ENCODE measurements around the gene CEP83. TPM values are rescaled to one million over a fixed set of nuclear protein-coding genes. Genes with fewer than 3 reads are reported as not detected.

CEP83 gene
- total RNA-seq, 5 donors from 2014 or later (not counting 1 experiment from before 2014, with no cell fraction given), result 12.6 to 17.4 (median 14.6) TPM

- no peak for ATAC-seq (replicated peaks in 1 of 4)
- Histone ChIP-seq H3K27me3 (replicated peaks in 1 of 2; ENCODE audit: control insufficient read depth in 2 of 2, extremely low read depth in 1 of 2, insufficient read depth in 2 of 2, low read length in 1 of 2) (no peaks in the 10 kb centered on the region), H3K36me3 (ENCODE audit: control insufficient read depth in 2 of 2, extremely low read depth in 1 of 2, insufficient read depth in 1 of 2, low read length in 1 of 2) (peaks cover 0 to 11% of the 10 kb centered on the region in 2 donors), H3K9me3 (no peaks in the 10 kb centered on the region), H3K4me1 (ENCODE audit: control insufficient read depth in 1 of 2, extremely low read depth in 1 of 2, insufficient read depth in 2 of 2, low read length in 2 of 2) (peaks cover 16 to 34% of the 10 kb centered on the region in 2 experiments), H3K27ac (ENCODE audit: low read length) (no peak overlapping the region), H3K4me3 (ENCODE audit: control insufficient read depth in 1 of 2, extremely low read depth in 1 of 2, low read length in 1 of 2) (no peak overlapping the region)
- DNase-seq, result no peak
- no peaks in the 10 kb centered on the region for H3K9me3 Mint-ChIP-seq
- peak overlapping the region in 1 of 3 donors; percentile 89 for H3K4me3 Mint-ChIP-seq
- POLR2A ChIA-PET, result no interaction called here
- H3K4me1 Mint-ChIP-seq, result peaks cover 28 to 76% (median 51%) of the 10 kb centered on the region in 3 donors
- H3K36me3 Mint-ChIP-seq, result peaks cover 37% of the 10 kb centered on the region
- H3K27me3 Mint-ChIP-seq, result no peaks in the 10 kb centered on the region
- H3K27ac Mint-ChIP-seq, result peak overlapping the region in 1 of 2 donors; percentile 10
- CTCF ChIA-PET, result interaction anchor here in 1 of 2 donors (0.6 kb wide), 1 partner anchor 171 kb away, joined by 4 read pairs; no protein-coding TSS in a partner anchor
- WGBS (ENCODE audit: insufficient coverage), result 98% methylated on average over 13 of the region's 19 CpGs
Measured at GRCh38 chr12:94264736-94265485, 194.8 kb downstream of the CEP83 start.

- WGBS (ENCODE audit: insufficient coverage), result 99% methylated on average over 16 of the region's 20 CpGs
- ChIA-PET POLR2A (no interaction called here), CTCF (no interaction called here)
- DNase-seq (no peak), ATAC-seq (replicated peaks in 1 of 4) (no peak)
- Histone ChIP-seq H3K27me3 (replicated peaks in 1 of 2; ENCODE audit: control insufficient read depth in 2 of 2, extremely low read depth in 1 of 2, insufficient read depth in 2 of 2, low read length in 1 of 2) (no peaks in the 10 kb centered on the region), H3K9me3 (no peaks in the 10 kb centered on the region), H3K4me3 (ENCODE audit: control insufficient read depth in 1 of 2, extremely low read depth in 1 of 2, low read length in 1 of 2) (peak overlapping the region in 1 of 2 donors; percentile 19), H3K4me1 (ENCODE audit: control insufficient read depth in 1 of 2, extremely low read depth in 1 of 2, insufficient read depth in 2 of 2, low read length in 2 of 2) (peaks cover 14 to 34% of the 10 kb centered on the region in 2 experiments), H3K27ac (ENCODE audit: low read length) (peak overlapping the region; percentile 94), H3K36me3 (ENCODE audit: control insufficient read depth in 2 of 2, extremely low read depth in 1 of 2, insufficient read depth in 1 of 2, low read length in 1 of 2) (peaks cover 0 to 14% of the 10 kb centered on the region in 2 donors)
- H3K4me3 Mint-ChIP-seq, result peak overlapping the region; percentile 89 to 98 (median 95)
- H3K27ac Mint-ChIP-seq, result peak overlapping the region; percentile 98 to 100
- peaks cover 28 to 68% (median 44%) of the 10 kb centered on the region in 3 donors for H3K4me1 Mint-ChIP-seq
- H3K27me3 Mint-ChIP-seq, result no peaks in the 10 kb centered on the region
- H3K36me3 Mint-ChIP-seq, result peaks cover 34% of the 10 kb centered on the region
- H3K9me3 Mint-ChIP-seq, result no peaks in the 10 kb centered on the region
Measured at GRCh38 chr12:94263905-94264561, 195.6 kb downstream of the CEP83 start.

- H3K36me3 Mint-ChIP-seq, result peaks cover 34% of the 10 kb centered on the region
Measured at GRCh38 chr12:94263011-94263811, 196.5 kb downstream of the CEP83 start.

GRCh38 chr12:94262228-94263010, 197.2 kb downstream of the CEP83 start:
- Histone ChIP-seq H3K36me3 (ENCODE audit: control insufficient read depth in 2 of 2, extremely low read depth in 1 of 2, insufficient read depth in 1 of 2, low read length in 1 of 2) (peaks cover 0 to 14% of the 10 kb centered on the region in 2 donors), H3K4me1 (ENCODE audit: control insufficient read depth in 1 of 2, extremely low read depth in 1 of 2, insufficient read depth in 2 of 2, low read length in 2 of 2) (peaks cover 14 to 28% of the 10 kb centered on the region in 2 experiments), H3K9me3 (no peaks in the 10 kb centered on the region), H3K27me3 (replicated peaks in 1 of 2; ENCODE audit: control insufficient read depth in 2 of 2, extremely low read depth in 1 of 2, insufficient read depth in 2 of 2, low read length in 1 of 2) (no peaks in the 10 kb centered on the region), H3K4me3 (ENCODE audit: control insufficient read depth in 1 of 2, extremely low read depth in 1 of 2, low read length in 1 of 2) (peak overlapping the region; percentile 67 to 75), H3K27ac (ENCODE audit: low read length) (peak overlapping the region; percentile 94)
- Mint-ChIP-seq H3K36me3 (peaks cover 33% of the 10 kb centered on the region), H3K9me3 (no peaks in the 10 kb centered on the region), H3K4me1 (peaks cover 28 to 58% (median 34%) of the 10 kb centered on the region in 3 donors), H3K27me3 (no peaks in the 10 kb centered on the region), H3K4me3 (peak overlapping the region; percentile 89 to 98 (median 95)), H3K27ac (peak overlapping the region; percentile 98 to 100)
- CTCF ChIA-PET, result interaction anchor here (0.6 to 1.5 kb wide), 6 partner anchors 47 to 728 kb away, joined by 3 to 8 read pairs (median 4); no protein-coding TSS in a partner anchor
- ATAC-seq (replicated peaks in 1 of 4), result peak; percentile 89 to 94 (median 93)
- WGBS (ENCODE audit: insufficient coverage), result 0% methylated on average over 7 of the region's 17 CpGs
- peak; percentile 56 to 86 (median 70) for DNase-seq
- POLR2A ChIA-PET, result interaction anchor here (0.5 to 0.7 kb wide), 5 partner anchors 10 to 894 kb away, joined by 3 to 9 read pairs (median 3); no protein-coding TSS in a partner anchor

More at GRCh38 chr12:94263011-94263811, 196.5 kb downstream of the CEP83 start:
- H3K9me3 Mint-ChIP-seq, result no peaks in the 10 kb centered on the region
- peaks cover 0 to 14% of the 10 kb centered on the region in 2 donors for H3K36me3 ChIP-seq (ENCODE audit: control insufficient read depth in 2 of 2, extremely low read depth in 1 of 2, insufficient read depth in 1 of 2, low read length in 1 of 2)
- H3K27ac ChIP-seq (ENCODE audit: low read length), result peak overlapping the region; percentile 94
- WGBS (ENCODE audit: insufficient coverage), result 20% methylated on average over 2 of the region's 14 CpGs
- peaks cover 14 to 34% of the 10 kb centered on the region in 2 experiments for H3K4me1 ChIP-seq (ENCODE audit: control insufficient read depth in 1 of 2, extremely low read depth in 1 of 2, insufficient read depth in 2 of 2, low read length in 2 of 2)
- H3K9me3 ChIP-seq, result no peaks in the 10 kb centered on the region
- ChIA-PET POLR2A (interaction anchor here (0.6 to 0.7 kb wide), 6 partner anchors 17 to 895 kb away, joined by 3 to 9 read pairs (median 5); no protein-coding TSS in a partner anchor), CTCF (interaction anchor here (0.6 to 1.5 kb wide), 5 partner anchors 48 to 249 kb away, joined by 3 to 8 read pairs (median 4); no protein-coding TSS in a partner anchor)
- H3K4me3 ChIP-seq (ENCODE audit: control insufficient read depth in 1 of 2, extremely low read depth in 1 of 2, low read length in 1 of 2), result peak overlapping the region; percentile 67 to 75
- H3K27ac Mint-ChIP-seq, result peak overlapping the region; percentile 98 to 100
- H3K4me1 Mint-ChIP-seq, result peaks cover 28 to 64% (median 40%) of the 10 kb centered on the region in 3 donors
- no peaks in the 10 kb centered on the region for H3K27me3 Mint-ChIP-seq
- DNase-seq (peak; percentile 15 to 82 (median 64)), ATAC-seq (replicated peaks in 1 of 4) (peak; percentile 49 to 79 (median 54))
- H3K4me3 Mint-ChIP-seq, result peak overlapping the region; percentile 89 to 98 (median 95)
- H3K27me3 ChIP-seq (replicated peaks in 1 of 2; ENCODE audit: control insufficient read depth in 2 of 2, extremely low read depth in 1 of 2, insufficient read depth in 2 of 2, low read length in 1 of 2), result no peaks in the 10 kb centered on the region

- WGBS (ENCODE audit: insufficient coverage), result 85% methylated on average over 2 of the region's 3 CpGs
- H3K27me3 ChIP-seq (replicated peaks in 1 of 2; ENCODE audit: control insufficient read depth in 2 of 2, extremely low read depth in 1 of 2, insufficient read depth in 2 of 2, low read length in 1 of 2), result no peaks in the 10 kb centered on the region
- no peaks in the 10 kb centered on the region for H3K9me3 ChIP-seq
- no peak for ATAC-seq (replicated peaks in 1 of 4)
- ChIA-PET CTCF (interaction anchor here (0.9 to 1.3 kb wide), 3 partner anchors 47 to 112 kb away, joined by 3 to 4 read pairs (median 4); no protein-coding TSS in a partner anchor), POLR2A (interaction anchor here in 1 of 2 donors (0.6 kb wide), 1 partner anchor 14 kb away, joined by 3 read pairs; no protein-coding TSS in a partner anchor)
- H3K36me3 ChIP-seq (ENCODE audit: control insufficient read depth in 2 of 2, extremely low read depth in 1 of 2, insufficient read depth in 1 of 2, low read length in 1 of 2), result peaks cover 0 to 14% of the 10 kb centered on the region in 2 donors
- peak overlapping the region; percentile 67 to 75 for H3K4me3 ChIP-seq (ENCODE audit: control insufficient read depth in 1 of 2, extremely low read depth in 1 of 2, low read length in 1 of 2)
- H3K4me1 ChIP-seq (ENCODE audit: control insufficient read depth in 1 of 2, extremely low read depth in 1 of 2, insufficient read depth in 2 of 2, low read length in 2 of 2), result peaks cover 11 to 27% of the 10 kb centered on the region in 2 experiments
- peak overlapping the region; percentile 98 to 100 for H3K27ac Mint-ChIP-seq
- no peaks in the 10 kb centered on the region for H3K9me3 Mint-ChIP-seq
- peak overlapping the region; percentile 94 for H3K27ac ChIP-seq (ENCODE audit: low read length)
- no peaks in the 10 kb centered on the region for H3K27me3 Mint-ChIP-seq
- peaks cover 28 to 52% (median 28%) of the 10 kb centered on the region in 3 donors for H3K4me1 Mint-ChIP-seq
- no peak for DNase-seq
- peaks cover 29% of the 10 kb centered on the region for H3K36me3 Mint-ChIP-seq
- peak overlapping the region; percentile 89 to 98 (median 95) for H3K4me3 Mint-ChIP-seq
Measured at GRCh38 chr12:94261786-94262185, 197.9 kb downstream of the CEP83 start.
